K562 (cell line): ENCODE results near the gene RPS6KA4. TPM values are rescaled to one million over a fixed set of nuclear protein-coding genes. Genes with fewer than 3 reads are reported as not detected.

ENCODE experiments used
- CBFA2T3 ChIP-seq: fragments of 450-650 bp; IDR thresholded peaks from 2 replicates; pipeline ENCODE4 v1.6.1; 2017
- CBX3 ChIP-seq, 2 experiments: IDR thresholded peaks; 1 replicate in 1 of 2; 2 replicates in 1 of 2; pipeline ENCODE4 v1.6.1; 2012; ENCODE audit warnings: inconsistent platforms in 2 of 2, low read length in 2 of 2, borderline replicate concordance in 1 of 2, control low read depth in 1 of 2
- CHCHD3 ChIP-seq: fragments of 250-450 bp; sonication (Bioruptor Pico); IDR thresholded peaks from 2 replicates; pipeline ENCODE4 v2.1.2; 2022; ENCODE audit warnings: mild to moderate bottlenecking
- DACH1 ChIP-seq: fragments of 450-650 bp; IDR thresholded peaks from 2 replicates; pipeline ENCODE4 v1.6.1; 2018; ENCODE audit not compliant: partially characterized antibody
- E2F3 ChIP-seq: fragments of 250-450 bp; sonication (Bioruptor Pico); IDR thresholded peaks from 2 replicates; pipeline ENCODE4 v1.4.0; 2020; ENCODE audit warnings: mild to moderate bottlenecking
- ETV5 ChIP-seq: sonication (generic); formaldehyde crosslinking; IDR thresholded peaks from 2 replicates; pipeline ENCODE4 v1.4.0; 2020; ENCODE audit warnings: low read depth, mild to moderate bottlenecking, missing genetic modification reagents
- GABPA ChIP-seq: fragments of 200-800 bp; sonication (Bioruptor generic); conservative IDR thresholded peaks from 2 replicates; pipeline ENCODE4 v1.6.1; 2016; ENCODE audit warnings: low read depth, missing genetic modification characterization, missing compliant biosample characterization
- HLTF ChIP-seq: fragments of 450-650 bp; IDR thresholded peaks from 2 replicates; pipeline ENCODE4 v1.6.1; 2016
- KLF1 ChIP-seq: fragments of 450-650 bp; IDR thresholded peaks from 2 replicates; pipeline ENCODE4 v1.6.1; 2016; ENCODE audit warnings: missing genetic modification characterization, missing compliant biosample characterization
- MTA2 ChIP-seq: fragments of 450-650 bp; IDR thresholded peaks from 2 replicates; pipeline ENCODE4 v1.6.1; 2016; ENCODE audit warnings: low read depth
- NR2C2 ChIP-seq, 2 experiments: fragments of 200-800 bp in 1 of 2; sonication (Bioruptor generic) in 1 of 2; sonication (generic) in 1 of 2; formaldehyde crosslinking in 1 of 2; IDR thresholded peaks; 2 replicates each; pipeline versions ENCODE4 v1.6.1 to v1.8.0; 2016 to 2022; ENCODE audit warnings: mild to moderate bottlenecking in 1 of 2, missing compliant biosample characterization in 1 of 2, missing genetic modification characterization in 1 of 2, missing genetic modification reagents in 1 of 2
- PML ChIP-seq: IDR thresholded peaks from 2 replicates; pipeline ENCODE4 v1.6.1; 2012; ENCODE audit warnings: low read length, inconsistent platforms
- SMARCE1 ChIP-seq: fragments of 450-650 bp; IDR thresholded peaks from 2 replicates; pipeline ENCODE4 v1.7.1; 2016; ENCODE audit warnings: mild to moderate bottlenecking
- SRF ChIP-seq, 2 experiments: fragments of 250-450, 450-650 bp in 1 of 2; sonication (Bioruptor Pico) in 1 of 2; sonication (generic) in 1 of 2; formaldehyde crosslinking; IDR thresholded peaks; 2 replicates each; pipeline versions ENCODE4 v1.5.0 to v1.5.1; 2020 to 2022; ENCODE audit warnings: mild to moderate bottlenecking in 1 of 2, missing genetic modification reagents in 1 of 2
- TAL1 ChIP-seq: fragments of 450-650 bp; IDR thresholded peaks from 2 replicates; pipeline ENCODE4 v1.6.1; 2016; ENCODE audit warnings: mild to moderate bottlenecking
- TBP ChIP-seq: optimal IDR thresholded peaks from 2 replicates; pipeline ENCODE3; 2011; ENCODE audit warnings: low read depth, low read length, improper control_type of control experiment
- ZBTB43 ChIP-seq: sonication (generic); formaldehyde crosslinking; IDR thresholded peaks from 2 replicates; pipeline ENCODE4 v1.8.0; 2023; ENCODE audit warnings: mild to moderate bottlenecking, missing genetic modification reagents
- ZC3H8 ChIP-seq: fragments of 450-650 bp; IDR thresholded peaks from 2 replicates; pipeline ENCODE4 v1.6.1; 2017
- ZNF165 ChIP-seq: fragments of 250-450 bp; sonication (Bioruptor Pico); IDR thresholded peaks from 2 replicates; pipeline ENCODE4 v1.4.0; 2020; ENCODE audit warnings: borderline replicate concordance
- ZNF224 ChIP-seq: sonication (generic); formaldehyde crosslinking; IDR thresholded peaks from 2 replicates; pipeline ENCODE4 v1.8.0; 2022; ENCODE audit warnings: mild to moderate bottlenecking, missing genetic modification reagents
- ZNF384 ChIP-seq: IDR thresholded peaks from 2 replicates; pipeline ENCODE4 v1.6.1; 2012; ENCODE audit warnings: low read depth, low read length, improper control_type of control experiment
- ZNF77 ChIP-seq: fragments of 250-450 bp; sonication (Bioruptor Pico); IDR thresholded peaks from 2 replicates; pipeline ENCODE4 v1.5.0; 2020
- polyA plus RNA-seq, 8 experiments: library from polyadenylated mRNA; depleted of rRNA in 4 of 8; stranded (reverse) in 5 of 8; unstranded in 3 of 8; fragments of >200 nt; fragmentation: Nextera tagmentation in 2 of 8; fragmentation: Illumina TruSeq in 1 of 8; extraction: Ambion mirVana in 2 of 8; extraction: Trizol in 1 of 8; gene quantifications; 2 replicates each; pipeline versions ENCODE4 v1.2.1 to v1.2.3, GENCODE V29; 2011 to 2014; ENCODE audit warnings: inconsistent platforms in 1 of 8, missing spikeins in 1 of 8
- total RNA-seq, 7 experiments: library from RNA; depleted of rRNA in 6 of 7; stranded (reverse); fragments of >200 nt in 6 of 7; fragmentation: Illumina TruSeq in 2 of 7; extraction: Trizol in 2 of 7; gene quantifications; 2 replicates each; pipeline versions ENCODE4 v1.2.1 to v1.2.3, GENCODE V29; 2011 to 2021; ENCODE audit warnings: low replicate concordance in 1 of 7
- TF ChIP-seq, protein P1 (sequence below): sonication (generic); formaldehyde crosslinking; IDR thresholded peaks from 2 replicates; pipeline ENCODE4 v1.8.0; 2022; ENCODE audit warnings: missing genetic modification reagents, mild to moderate bottlenecking, borderline replicate concordance
- TF ChIP-seq, protein P2 (sequence below): sonication (generic); formaldehyde crosslinking; IDR thresholded peaks from 2 replicates; pipeline ENCODE4 v1.8.1; 2023; ENCODE audit warnings: mild to moderate bottlenecking, missing genetic modification reagents

The RPS6KA4 gene
- total and polyA plus RNA-seq, 9 of the 15 experiments (the other 6 are each of a cell fraction or from before 2014, with no cell fraction given) = 0.15 to 23.8 (median 9.8) TPM

DNA sequence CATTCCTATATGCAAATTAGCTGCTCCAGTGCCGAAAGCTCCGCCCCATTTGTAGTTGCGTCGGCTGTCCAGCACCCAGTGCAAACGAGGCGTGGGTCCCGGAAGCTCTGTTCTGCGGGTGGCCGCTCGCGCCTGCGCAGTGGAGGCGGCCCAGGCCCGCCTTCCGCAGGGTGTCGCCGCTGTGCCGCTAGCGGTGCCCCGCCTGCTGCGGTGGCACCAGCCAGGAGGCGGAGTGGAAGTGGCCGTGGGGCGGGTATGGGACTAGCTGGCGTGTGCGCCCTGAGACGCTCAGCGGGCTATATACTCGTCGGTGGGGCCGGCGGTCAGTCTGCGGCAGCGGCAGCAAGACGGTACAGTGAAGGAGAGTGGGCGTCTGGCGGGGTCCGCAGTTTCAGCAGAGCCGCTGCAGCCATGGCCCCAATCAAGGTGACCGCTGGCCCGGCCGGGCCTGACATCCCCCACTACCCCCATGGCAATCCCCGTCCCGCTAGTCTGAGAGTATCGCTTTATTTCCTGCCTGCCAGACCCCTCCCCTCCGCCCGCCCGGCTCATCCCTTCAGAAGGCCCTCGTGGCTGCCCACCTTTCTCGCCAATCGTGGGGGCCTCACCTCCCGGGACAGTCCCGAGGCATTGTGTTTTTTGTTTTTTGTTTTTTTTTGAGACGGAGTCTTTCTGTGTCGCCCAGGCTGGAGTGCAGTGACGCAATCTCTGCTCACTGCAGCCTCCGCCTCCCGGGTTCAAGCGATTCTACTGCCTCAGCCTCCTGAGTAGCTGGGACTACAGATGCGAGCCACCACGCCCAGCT, 40.8 kb upstream of the RPS6KA4 start, which contains the start of gene PRDX5 (continued):
- TF ChIP-seq ZNF224 (CRISPR knock-in tag) (no peak), HLTF (no peak), SMARCE1 (peak; percentile 55), ZBTB43 (CRISPR knock-in tag) (no peak), GABPA (tag) (no peak), CHCHD3 (CRISPR knock-in tag) (no peak), NR2C2 (CRISPR knock-in tag; IDR thresholded peaks at IDR 0.05) (no peak), NR2C2 (tag; IDR thresholded peaks at IDR 0.05) (peak; percentile 25; the same call in 1 of the 2 replicates), E2F3 (CRISPR knock-in tag) (no peak), TBP (no peak), SRF (CRISPR knock-in tag; IDR thresholded peaks at IDR 0.05) (no peak), PML (no peak), CBFA2T3 (no peak), DACH1 (no peak), MTA2 (no peak), CBX3 (IDR thresholded peaks at IDR 0.05; ENCODE audit: borderline replicate concordance in 1 of 2, low read length in 2 of 2) (no peak), ETV5 (CRISPR knock-in tag) (no peak; the same call in 1 of the 2 replicates), KLF1 (tag) (no peak), ZC3H8 (no peak; the same call in 1 of the 2 replicates), ZNF77 (CRISPR knock-in tag) (no peak), ZNF384 (no peak), TAL1 (no peak), ZNF165 (CRISPR knock-in tag) (no peak)
- TF ChIP-seq, protein P1, sequence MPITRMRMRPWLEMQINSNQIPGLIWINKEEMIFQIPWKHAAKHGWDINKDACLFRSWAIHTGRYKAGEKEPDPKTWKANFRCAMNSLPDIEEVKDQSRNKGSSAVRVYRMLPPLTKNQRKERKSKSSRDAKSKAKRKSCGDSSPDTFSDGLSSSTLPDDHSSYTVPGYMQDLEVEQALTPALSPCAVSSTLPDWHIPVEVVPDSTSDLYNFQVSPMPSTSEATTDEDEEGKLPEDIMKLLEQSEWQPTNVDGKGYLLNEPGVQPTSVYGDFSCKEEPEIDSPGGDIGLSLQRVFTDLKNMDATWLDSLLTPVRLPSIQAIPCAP (CRISPR knock-in tag) = no peak
- TF ChIP-seq, protein P2, sequence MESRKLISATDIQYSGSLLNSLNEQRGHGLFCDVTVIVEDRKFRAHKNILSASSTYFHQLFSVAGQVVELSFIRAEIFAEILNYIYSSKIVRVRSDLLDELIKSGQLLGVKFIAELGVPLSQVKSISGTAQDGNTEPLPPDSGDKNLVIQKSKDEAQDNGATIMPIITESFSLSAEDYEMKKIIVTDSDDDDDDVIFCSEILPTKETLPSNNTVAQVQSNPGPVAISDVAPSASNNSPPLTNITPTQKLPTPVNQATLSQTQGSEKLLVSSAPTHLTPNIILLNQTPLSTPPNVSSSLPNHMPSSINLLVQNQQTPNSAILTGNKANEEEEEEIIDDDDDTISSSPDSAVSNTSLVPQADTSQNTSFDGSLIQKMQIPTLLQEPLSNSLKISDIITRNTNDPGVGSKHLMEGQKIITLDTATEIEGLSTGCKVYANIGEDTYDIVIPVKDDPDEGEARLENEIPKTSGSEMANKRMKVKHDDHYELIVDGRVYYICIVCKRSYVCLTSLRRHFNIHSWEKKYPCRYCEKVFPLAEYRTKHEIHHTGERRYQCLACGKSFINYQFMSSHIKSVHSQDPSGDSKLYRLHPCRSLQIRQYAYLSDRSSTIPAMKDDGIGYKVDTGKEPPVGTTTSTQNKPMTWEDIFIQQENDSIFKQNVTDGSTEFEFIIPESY = no peak
